Germinal center (tissue), 1 donor: Measurements from ENCODE around the gene CR1L.
"Not testable (repeated sequence)": the region's sequence is repeated elsewhere in the genome, so short reads cannot be mapped to it uniquely, and the experiment has no call there.

ENCODE experiments used
- DNase-seq: peaks from one replicate; pipeline ENCODE4 v3.0.0; 2012; ENCODE audit warnings: mixed read lengths, low spot score

The CR1L gene

GRCh38 chr1:207682872-207683434 is 38.0 kb downstream of the CR1L start:
- DNase-seq: not testable (repeated sequence)

GRCh38 chr1:207690551-207690950 is 45.6 kb downstream of the CR1L start:
- not testable (repeated sequence) for DNase-seq

DNA sequence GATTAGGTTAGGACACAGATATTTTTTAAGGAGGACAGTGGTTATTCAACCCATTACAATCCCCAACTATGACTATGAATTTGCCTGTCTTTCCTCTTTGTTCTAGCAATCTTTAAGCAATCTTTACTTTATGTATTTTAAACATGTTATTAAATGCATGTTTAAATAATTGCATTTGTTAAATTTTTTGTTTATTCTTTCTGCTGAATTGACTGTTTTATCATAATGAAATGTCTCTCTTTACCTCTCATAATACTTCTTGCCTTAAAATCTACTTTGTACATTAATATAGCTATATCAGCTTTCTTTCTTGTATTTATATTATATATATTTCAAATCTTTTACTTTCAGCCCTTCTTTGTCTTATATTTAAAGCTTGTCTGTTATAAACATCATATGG is 46.1 kb downstream of the CR1L start:
- no peak for DNase-seq

GRCh38 chr1:207691841-207692240 is 46.9 kb downstream of the CR1L start:
- DNase-seq: no peak

DNA sequence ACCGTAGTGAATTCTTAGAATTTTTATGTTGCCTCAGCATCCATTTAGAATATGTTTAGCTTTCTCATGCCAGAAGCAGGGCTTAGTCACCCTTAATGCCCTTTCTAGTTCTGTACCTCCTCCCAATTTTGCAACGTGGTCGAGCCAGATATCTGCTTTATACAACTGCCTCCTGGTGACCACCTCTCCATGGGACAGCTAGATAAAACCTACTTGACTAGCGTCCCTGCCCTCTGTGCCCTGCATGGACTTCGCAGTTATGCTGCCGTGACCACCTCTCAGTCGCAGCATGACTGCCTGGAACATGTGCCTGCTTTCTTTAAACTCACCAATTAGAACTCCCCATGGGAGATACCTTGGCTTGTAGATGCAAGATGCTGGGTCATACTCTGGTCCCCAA is 47.4 kb downstream of the CR1L start:
- not testable (repeated sequence) for DNase-seq

DNA sequence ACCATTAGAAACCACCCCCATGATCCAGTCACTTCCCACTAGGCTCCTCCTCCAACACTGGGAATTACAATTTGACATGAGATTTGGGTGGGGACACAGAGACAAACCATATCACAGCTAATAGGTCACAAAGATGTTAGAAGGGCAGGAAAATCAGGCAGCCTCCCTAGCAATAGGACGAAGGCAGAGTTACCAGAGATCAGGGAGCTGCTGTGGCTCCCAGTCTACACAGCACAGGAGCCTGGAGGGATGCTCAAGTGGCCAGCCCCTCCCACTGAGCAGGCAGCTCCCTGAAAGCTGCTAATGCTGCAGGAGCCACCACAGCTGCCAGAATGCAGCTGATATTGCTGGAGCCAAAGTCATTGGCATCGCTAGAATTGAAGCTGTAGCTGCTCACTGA is 51.0 kb downstream of the CR1L start:
- no peak for DNase-seq

DNA sequence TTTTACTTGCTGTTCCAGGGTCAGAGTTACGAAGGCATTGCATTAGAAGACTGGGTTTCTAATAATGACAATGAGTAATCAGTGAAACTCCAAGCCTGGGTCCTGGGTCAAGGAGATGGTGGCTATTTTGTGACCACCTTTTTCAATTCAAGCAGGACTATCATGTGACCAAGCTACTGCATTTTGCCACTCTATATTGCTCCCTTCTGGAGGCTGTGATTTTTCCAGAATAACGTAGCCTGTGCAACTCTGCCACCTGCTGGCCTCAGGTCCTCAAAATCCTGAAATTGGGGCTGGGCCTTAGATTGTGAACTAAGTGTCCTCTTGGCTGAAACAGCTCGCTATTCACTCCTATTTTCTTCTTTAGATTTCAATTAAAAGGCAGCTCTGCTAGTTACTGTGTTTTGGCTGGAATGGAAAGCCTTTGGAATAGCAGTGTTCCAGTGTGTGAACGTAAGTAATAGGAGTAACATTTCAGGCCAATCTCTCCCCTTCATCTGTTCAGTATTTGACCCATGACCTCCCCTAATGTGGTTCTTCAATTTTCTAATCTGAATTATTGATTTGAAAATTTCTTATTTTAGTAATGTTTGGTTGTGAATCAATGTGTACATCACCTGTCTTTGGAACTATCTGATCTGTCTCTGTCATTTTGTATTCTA is 54.0 kb downstream of the CR1L start:
- no peak for DNase-seq

DNA sequence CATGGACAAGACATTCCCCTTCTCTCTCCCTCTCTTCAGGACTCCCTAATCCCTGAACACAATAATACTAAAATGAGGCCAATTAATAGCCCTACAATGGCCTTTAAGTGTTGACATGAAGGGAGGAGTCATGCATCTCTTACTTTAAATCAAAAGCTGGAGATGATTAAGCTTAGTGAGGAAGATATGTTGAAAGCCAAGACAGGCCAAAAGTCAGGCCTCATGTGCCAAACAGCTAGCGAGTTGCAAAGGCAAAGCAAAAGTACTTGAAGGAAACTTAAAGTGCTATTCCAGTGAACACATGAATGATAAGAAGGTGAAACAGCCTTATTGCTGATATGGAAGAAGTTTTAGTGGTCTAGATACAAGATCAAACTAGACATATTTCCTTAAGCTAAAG is 57.4 kb downstream of the CR1L start:
- DNase-seq: no peak

- DNase-seq: no peak
Measured at GRCh38 chr1:207703712-207704111, 58.8 kb downstream of the CR1L start.

DNA sequence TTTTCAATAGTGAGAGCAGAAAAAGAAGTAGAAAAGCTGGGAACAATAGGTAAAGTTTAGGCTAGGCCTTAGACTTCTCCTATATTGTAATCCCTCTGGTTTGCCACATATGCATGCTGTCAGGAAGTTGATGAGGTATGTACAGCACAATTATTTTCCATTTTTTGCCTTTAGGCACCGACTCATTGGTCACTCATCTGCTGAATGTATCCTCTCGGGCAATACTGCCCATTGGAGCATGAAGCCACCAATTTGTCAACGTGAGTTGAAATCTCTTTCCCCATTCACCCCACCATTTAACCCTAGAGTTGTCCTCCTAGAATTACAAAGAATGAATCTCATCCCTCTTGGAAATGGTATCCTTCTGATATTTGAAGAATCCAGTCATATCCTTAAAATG is 63.1 kb downstream of the CR1L start:
- not testable (repeated sequence) for DNase-seq

- no peak for DNase-seq
Measured at GRCh38 chr1:207711285-207711684, 66.4 kb downstream of the CR1L start.

DNA sequence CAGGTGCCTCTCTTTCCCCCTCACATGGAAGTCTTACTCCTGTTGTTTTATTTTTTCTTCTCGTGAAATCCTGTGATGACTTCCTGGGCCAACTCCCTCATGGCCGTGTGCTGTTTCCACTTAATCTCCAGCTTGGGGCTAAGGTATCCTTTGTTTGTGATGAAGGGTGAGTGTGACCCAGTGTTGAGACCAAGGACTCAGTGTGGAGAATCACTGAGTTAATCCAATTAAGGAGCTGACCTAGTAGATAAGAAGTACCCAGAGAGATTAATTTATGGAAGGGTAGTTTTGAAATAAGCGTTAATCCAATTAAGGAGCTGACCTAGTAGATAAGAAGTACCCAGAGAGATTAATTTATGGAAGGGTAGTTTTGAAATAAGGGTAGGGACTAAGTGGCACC is 67.8 kb downstream of the CR1L start:
- not testable (repeated sequence) for DNase-seq

DNA sequence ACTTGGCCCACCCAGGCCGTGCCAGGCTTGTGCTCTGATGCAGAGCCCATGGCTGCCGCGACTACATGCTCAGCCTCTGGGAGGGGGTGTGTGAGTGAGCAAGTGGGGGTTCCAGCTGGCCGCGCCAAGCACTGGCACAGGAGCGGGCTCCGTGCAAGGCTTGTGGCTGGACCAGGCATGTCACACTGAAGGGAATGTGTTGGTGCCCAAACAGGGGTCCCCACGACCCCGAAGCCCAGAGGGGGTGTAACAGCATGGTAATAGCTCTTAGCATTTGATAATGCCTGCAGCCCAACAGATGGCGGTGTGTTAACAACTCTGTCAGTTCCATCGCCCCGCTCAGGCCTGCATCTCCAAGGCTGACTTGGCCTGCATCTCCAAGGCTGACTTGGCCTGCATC is 68.6 kb downstream of the CR1L start:
- no peak for DNase-seq

GRCh38 chr1:207719234-207719633 is 74.3 kb downstream of the CR1L start:
- no peak for DNase-seq

- DNase-seq: not testable (repeated sequence)
Measured at GRCh38 chr1:207728200-207728858, 83.4 kb downstream of the CR1L start.

DNA sequence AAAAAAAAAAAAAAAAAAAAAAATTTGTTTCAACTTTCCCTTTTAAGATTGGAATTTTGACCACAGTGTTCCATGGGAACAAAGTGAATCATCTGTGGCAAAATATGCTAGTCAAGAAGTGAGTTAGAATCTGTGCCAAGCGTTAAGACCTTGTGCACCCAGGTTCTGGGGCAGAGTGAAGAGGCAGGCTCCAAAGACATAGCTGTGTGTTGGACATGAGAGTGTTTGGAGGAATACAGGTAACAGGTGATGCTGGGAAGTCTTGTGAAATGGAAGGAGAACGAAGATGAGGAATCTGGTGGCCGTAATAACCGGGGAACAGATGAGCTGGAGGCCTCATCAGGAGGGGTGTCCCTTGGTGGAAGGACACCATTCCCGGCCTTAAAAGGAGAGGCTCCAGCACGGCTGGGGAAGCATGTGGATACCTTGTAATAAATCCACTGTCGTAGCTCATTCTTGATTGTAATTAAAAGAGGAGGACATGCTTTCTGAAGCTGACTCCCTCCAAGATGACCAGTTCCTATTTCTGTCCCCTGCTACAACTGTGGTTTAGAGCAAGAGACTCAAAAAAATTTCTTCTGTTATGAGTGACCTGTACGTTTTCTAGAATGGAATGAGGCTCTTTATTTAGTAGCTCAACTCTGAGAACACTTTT is 92.7 kb downstream of the CR1L start:
- DNase-seq: not testable (repeated sequence)

DNA sequence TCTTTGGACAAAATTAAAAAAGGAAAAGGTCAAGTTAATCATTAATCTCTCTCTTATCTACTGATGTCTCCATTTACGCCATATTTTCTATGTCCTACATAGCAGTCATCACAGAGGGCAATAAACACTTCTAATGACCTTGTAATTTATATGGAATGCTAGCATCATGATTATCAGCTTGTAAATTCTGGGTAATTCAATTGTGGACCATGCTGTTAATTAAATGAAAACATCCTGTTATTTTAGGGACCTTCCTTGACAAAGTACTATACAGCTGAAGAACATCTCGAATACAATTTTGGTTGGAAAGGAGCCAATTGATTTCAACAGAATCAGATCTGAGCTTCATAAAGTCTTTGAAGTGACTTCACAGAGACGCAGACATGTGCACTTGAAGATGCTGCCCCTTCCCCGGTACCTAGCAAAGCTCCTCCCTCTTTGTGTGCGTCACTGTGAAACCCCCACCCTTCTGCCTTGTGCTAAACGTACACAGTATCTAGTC is 93.3 kb downstream of the CR1L start:
- not testable (repeated sequence) for DNase-seq

DNA sequence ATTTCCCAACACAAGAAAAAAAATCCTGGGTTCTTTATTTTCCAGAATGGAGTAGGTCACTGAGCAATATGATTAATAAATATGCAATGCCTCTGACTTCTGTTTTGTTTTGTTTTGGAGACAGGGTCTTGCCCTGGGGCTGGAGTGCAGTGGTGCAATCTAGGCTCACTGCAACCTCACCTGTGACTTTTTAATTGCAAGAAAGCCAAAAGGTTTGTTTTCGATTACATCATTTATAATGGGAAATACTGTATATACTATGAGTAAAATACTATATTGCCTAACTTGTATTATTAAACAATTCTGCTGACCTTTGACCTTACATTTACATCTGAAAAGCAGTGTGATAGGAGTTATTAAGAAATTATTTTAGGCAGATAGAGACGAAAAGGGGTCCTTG is 95.3 kb downstream of the CR1L start:
- DNase-seq: no peak

DNA sequence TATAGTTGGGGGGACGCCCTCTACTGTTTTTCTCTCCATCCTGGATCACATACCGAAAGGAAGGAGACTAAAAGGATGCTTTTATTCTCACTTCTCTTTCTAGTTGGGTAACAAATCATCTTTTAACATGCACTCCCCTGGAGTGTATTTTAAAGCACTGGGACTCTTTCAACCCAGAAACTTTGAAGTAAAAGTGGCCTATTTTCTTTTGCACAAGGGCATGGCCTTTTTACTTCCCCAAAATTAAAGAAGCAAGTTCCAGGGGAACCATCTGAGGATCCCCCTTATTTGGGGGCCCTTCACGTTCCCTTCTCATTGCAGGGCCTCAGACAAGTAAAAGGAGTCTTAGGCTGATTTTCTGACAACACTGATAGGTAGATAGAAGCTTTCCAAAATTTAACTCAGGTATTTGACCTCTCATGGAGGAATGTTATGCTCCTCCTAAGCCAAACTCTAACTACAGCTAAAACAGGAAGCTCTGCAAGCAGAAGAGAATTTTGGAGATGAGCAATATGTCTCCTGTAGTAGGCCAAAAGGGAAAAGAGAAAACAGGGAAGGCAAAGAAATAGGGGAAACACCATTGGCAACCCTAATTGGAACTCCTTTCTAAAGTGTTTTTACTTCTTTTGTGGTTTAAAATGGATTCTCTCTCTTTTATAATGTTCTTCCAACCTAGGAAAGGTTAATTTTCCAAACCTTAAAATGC is 98.1 kb downstream of the CR1L start:
- no peak for DNase-seq

DNA sequence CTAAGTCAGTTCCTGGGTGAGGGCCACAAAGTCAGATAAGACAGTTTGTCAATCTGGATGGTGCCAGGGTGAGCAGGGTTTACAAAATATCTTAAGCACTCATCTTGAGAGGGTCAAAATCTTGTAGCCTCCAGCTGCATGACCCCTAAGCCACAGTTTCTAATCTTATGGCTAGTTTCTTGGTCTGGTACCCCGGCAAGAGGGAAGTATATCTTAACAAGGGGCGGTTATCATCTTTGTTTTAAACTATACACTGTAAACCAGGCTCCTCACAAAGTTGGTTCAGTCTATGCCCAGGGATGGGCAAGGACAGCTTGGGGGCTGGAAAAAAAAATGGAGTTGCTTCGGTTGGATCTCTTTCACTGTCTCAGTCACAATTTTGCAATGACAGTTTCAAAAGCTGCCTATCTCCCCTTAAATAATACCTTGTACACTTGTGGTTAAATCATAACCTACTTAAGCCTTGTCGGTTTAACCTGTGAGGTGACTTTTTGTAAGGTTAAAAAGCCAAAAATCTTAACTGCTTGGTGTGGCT is 99.1 kb downstream of the CR1L start:
- DNase-seq: no peak

DNA sequence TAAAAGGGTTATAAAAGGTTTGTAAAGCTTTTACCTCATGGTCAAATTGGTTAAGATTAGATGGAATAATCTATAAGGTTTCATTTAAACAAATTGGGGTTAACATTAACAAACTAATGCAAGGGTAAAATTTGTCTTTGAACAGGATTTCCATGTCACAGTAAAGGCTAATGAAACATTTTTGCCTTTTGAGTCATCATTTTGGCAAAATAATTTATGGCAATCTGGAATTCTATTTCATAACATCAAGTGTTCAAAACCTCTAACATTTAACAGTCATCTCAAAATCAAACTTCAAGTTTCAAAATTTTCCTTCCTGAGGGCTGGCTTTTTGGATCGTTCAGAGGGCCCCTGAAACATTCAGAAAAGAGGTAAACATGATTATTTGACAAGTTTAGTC is 100.4 kb downstream of the CR1L start:
- DNase-seq: no peak
